ENCODE measurements around the gene GPR146. TPM values are rescaled to one million over a fixed set of nuclear protein-coding genes. Genes with fewer than 3 reads are reported as not detected.

GPR146 gene
- total and polyA plus RNA-seq, 2 experiments from 2014 or later, result 2.6 to 5.2 TPM

DNA sequence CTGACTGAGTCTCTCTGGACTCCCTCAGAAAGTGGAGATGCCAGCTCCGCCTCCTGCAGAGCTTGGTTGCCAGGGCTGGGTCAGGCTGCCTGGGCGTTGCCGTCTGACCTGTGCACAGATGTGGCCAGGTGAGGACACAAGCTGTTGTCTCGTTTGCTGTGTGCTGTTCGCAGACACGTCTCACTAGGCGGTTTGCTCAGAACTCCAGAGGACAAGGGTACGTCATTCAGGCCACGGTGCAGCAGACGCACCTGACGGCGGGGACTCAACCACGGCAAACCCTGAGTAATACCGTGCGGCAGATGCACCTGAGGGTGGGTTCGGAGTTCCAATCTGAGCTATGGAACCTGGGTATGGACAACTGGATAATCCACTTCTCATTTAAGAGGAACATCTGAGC is 55.3 kb downstream of the GPR146 start:
- H3K27me3 ChIP-seq, result no peaks in the 10 kb centered on the region
- no peak overlapping the region for H3K27ac ChIP-seq
- DNase-seq (ENCODE audit: low spot score), result no peak
- no peaks in the 10 kb centered on the region for H3K9me3 ChIP-seq (ENCODE audit: low read depth)
- peaks cover 5% of the 10 kb centered on the region for H3K79me2 ChIP-seq
- no peaks in the 10 kb centered on the region for H4K20me1 ChIP-seq (ENCODE audit: insufficient read depth, poor library complexity, severe bottlenecking)
- no peaks in the 10 kb centered on the region for H3K9me2 ChIP-seq (replicated peaks; ENCODE audit: insufficient read depth)
- no peaks in the 10 kb centered on the region for H3K36me3 ChIP-seq (replicated peaks; ENCODE audit: insufficient read depth, low read depth)
- TF ChIP-seq EZH2 (IDR thresholded peaks at IDR 0.05; ENCODE audit: borderline replicate concordance) (no peak), EZH2phosphoT487 (IDR thresholded peaks at IDR 0.05; ENCODE audit: low read depth, severe bottlenecking, unreplicated experiment) (no peak)
- TF ChIP-seq, protein P1, sequence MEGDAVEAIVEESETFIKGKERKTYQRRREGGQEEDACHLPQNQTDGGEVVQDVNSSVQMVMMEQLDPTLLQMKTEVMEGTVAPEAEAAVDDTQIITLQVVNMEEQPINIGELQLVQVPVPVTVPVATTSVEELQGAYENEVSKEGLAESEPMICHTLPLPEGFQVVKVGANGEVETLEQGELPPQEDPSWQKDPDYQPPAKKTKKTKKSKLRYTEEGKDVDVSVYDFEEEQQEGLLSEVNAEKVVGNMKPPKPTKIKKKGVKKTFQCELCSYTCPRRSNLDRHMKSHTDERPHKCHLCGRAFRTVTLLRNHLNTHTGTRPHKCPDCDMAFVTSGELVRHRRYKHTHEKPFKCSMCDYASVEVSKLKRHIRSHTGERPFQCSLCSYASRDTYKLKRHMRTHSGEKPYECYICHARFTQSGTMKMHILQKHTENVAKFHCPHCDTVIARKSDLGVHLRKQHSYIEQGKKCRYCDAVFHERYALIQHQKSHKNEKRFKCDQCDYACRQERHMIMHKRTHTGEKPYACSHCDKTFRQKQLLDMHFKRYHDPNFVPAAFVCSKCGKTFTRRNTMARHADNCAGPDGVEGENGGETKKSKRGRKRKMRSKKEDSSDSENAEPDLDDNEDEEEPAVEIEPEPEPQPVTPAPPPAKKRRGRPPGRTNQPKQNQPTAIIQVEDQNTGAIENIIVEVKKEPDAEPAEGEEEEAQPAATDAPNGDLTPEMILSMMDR (IDR thresholded peaks at IDR 0.05; ENCODE audit: poor library complexity), result no peak
- H3K4me1 ChIP-seq (ENCODE audit: insufficient read depth), result peaks cover 21% of the 10 kb centered on the region
- no peak overlapping the region for H2AFZ ChIP-seq
- H3K4me2 ChIP-seq, result no peak overlapping the region
- 96% methylated on average over 15 of the region's 16 CpGs for WGBS (ENCODE audit: low lambda C conversion rate, missing lambda C conversion rate)
- H3K4me3 ChIP-seq, result no peak overlapping the region

DNA sequence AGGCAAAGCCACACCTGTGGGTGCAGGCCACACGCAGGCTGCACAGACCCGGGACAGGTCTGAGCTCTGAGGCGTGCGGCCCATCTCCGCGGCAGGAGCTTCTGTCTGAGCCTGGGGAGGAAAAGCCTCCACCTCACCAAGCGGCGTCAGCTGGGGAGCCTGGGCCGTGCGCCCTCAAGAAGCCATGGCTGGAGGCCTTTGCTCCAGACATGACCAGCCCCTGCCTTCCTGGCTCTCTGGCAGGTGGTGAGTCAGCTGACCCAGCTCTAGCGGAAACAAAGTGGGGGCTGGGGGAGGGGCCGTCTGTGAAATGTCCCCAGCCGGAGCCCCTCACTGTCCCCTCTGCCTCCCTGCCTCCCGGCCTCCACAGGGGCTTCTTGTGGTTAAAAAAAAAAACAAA is 56.0 kb downstream of the GPR146 start:
- Histone ChIP-seq H2AFZ (no peak overlapping the region), H4K20me1 (ENCODE audit: insufficient read depth, poor library complexity, severe bottlenecking) (no peaks in the 10 kb centered on the region), H3K27me3 (no peaks in the 10 kb centered on the region), H3K36me3 (replicated peaks; ENCODE audit: insufficient read depth, low read depth) (no peaks in the 10 kb centered on the region), H3K4me3 (no peak overlapping the region), H3K4me1 (ENCODE audit: insufficient read depth) (peaks cover 21% of the 10 kb centered on the region), H3K79me2 (peaks cover 5% of the 10 kb centered on the region), H3K9me3 (ENCODE audit: low read depth) (no peaks in the 10 kb centered on the region), H3K9me2 (replicated peaks; ENCODE audit: insufficient read depth) (no peaks in the 10 kb centered on the region), H3K4me2 (no peak overlapping the region), H3K27ac (no peak overlapping the region)
- WGBS (ENCODE audit: low lambda C conversion rate, missing lambda C conversion rate), result 89% methylated on average over 14 of the region's 14 CpGs
- no peak for DNase-seq (ENCODE audit: low spot score)
- no peak for TF ChIP-seq EZH2phosphoT487 (IDR thresholded peaks at IDR 0.05; ENCODE audit: low read depth, severe bottlenecking, unreplicated experiment)
- TF ChIP-seq EZH2 (IDR thresholded peaks at IDR 0.05; ENCODE audit: borderline replicate concordance), result no peak
- TF ChIP-seq, protein P1 (IDR thresholded peaks at IDR 0.05; ENCODE audit: poor library complexity), result no peak

DNA sequence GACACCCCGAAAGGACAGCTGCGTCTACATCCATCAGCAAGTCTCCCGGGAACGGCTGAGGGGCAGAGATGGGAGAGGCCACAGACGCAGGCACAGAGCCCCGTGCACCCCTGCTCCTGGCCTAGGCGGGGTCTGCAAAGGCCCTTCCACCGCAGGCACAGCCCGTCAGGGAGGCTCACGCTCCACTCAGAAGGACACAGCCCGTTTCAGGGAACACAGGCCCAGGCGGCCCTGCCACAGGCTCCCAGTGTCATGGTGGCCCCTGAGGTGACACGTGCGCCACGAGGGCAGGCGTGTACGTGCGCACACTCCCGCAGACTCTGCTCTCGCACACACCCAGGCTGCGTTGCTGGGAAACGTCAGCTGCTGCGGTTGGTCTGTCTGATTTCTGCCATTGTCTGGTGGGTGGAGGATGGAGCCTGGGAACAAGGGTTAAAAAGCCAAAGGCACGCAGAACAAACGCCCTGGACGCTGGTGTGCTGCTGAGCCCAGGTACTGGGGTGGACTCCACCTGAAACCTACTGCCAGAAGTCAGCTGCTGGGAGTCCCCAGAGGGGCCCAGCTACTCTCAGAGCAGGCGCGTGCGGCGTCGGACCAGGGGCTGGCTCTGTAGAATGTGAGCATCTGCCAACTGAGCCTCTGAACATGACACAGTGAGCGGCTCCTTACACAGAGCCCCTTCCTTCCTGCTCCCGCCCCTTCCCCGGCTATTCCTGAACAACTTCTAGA is 56.7 kb downstream of the GPR146 start:
- H3K79me2 ChIP-seq, result peaks cover under 1% of the 10 kb centered on the region
- no peak for DNase-seq (ENCODE audit: low spot score)
- H3K27ac ChIP-seq, result no peak overlapping the region
- no peaks in the 10 kb centered on the region for H3K9me3 ChIP-seq (ENCODE audit: low read depth)
- H3K4me1 ChIP-seq (ENCODE audit: insufficient read depth), result peaks cover 20% of the 10 kb centered on the region
- 78% methylated on average over 33 of the region's 34 CpGs for WGBS (ENCODE audit: low lambda C conversion rate, missing lambda C conversion rate)
- no peak overlapping the region for H3K4me3 ChIP-seq
- no peak overlapping the region for H2AFZ ChIP-seq
- TF ChIP-seq EZH2phosphoT487 (IDR thresholded peaks at IDR 0.05; ENCODE audit: low read depth, severe bottlenecking, unreplicated experiment), result no peak
- TF ChIP-seq, protein P1 (IDR thresholded peaks at IDR 0.05; ENCODE audit: poor library complexity), result no peak
- no peak for TF ChIP-seq EZH2 (IDR thresholded peaks at IDR 0.05; ENCODE audit: borderline replicate concordance)
- H3K9me2 ChIP-seq (replicated peaks; ENCODE audit: insufficient read depth), result no peaks in the 10 kb centered on the region
- H3K4me2 ChIP-seq, result no peak overlapping the region
- H3K36me3 ChIP-seq (replicated peaks; ENCODE audit: insufficient read depth, low read depth), result no peaks in the 10 kb centered on the region
- H4K20me1 ChIP-seq (ENCODE audit: insufficient read depth, poor library complexity, severe bottlenecking), result no peaks in the 10 kb centered on the region
- H3K27me3 ChIP-seq, result no peaks in the 10 kb centered on the region
